Measurements from ENCODE around the gene FGF22.
A peak's percentile ranks its signal among the peaks of the same experiment; 100 is the strongest.
"Not testable (repeated sequence)": the region's sequence is repeated elsewhere in the genome, so short reads cannot be mapped to it uniquely, and the experiment has no call there.

The FGF22 gene

GRCh38 chr19:661427-662196 lies 21.9 kb downstream of the FGF22 start:
- peak; percentile 88 for DNase-seq

GRCh38 chr19:662207-662961 lies 22.7 kb downstream of the FGF22 start:
- DNase-seq: peak; percentile 91

DNA sequence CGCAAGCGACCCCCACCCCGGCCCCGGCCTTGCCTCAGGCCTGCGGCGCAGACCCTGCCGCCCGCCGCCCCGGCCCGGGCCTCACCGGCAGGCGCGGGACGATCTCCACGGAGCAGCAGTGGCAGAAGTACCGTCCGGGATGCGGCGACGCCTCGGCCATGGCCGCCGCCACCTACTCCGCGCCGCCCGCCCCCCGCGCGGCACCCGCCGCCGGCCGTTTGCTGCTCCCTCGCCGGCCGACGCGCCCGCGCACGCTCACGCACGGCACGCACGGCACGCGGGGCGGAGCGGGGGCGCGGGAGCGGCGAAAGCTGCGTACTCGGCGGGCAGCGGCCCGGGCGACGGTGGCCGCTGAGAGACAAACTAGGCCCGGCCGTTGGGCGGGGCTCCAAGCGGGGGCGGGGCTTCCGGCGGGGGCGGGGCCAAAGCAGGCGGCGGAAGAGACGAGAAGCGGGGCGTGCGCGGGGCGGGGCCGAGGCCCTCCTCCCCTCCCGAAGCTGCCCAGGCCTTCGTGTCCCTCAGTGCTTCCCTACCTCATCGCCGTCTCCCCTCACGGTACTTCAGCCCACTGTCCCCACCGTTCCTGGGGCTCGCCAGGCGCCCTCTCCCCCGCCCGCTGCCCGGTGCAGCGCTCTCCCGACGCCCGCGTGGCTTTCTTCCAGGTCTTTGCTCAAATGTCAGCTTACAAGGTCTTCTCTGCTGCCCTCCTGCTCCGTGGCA lies 23.4 kb downstream of the FGF22 start, which contains the start of gene RNF126:
RNF126 (minus strand) TSS at position 253 of the 720 bp plus-strand sequence; CDS start at position 160, 93 bp downstream.
- DNase-seq: peak; percentile 96

DNA sequence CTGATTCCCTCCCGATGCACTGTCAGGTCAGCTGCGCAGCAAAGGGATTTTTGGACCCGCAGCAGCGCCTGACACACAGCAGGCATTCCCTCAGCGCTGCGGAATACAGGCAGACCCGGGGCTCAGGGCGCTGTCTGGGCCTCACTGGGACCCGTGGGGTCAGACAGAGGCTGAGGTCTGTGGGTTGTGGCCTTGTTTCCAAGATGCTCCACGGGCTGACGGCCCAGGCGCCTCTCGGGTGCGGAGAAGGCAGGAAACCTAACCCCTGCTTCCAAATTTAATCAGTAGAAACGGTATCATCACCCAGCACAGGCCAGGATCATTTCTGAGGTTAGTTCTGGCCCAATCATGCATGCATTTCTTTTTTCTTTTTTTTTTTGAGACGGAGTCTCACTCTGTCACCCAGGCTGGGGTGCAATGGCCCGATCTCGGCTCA lies 24.0 kb downstream of the FGF22 start:
- no peak for DNase-seq

DNA sequence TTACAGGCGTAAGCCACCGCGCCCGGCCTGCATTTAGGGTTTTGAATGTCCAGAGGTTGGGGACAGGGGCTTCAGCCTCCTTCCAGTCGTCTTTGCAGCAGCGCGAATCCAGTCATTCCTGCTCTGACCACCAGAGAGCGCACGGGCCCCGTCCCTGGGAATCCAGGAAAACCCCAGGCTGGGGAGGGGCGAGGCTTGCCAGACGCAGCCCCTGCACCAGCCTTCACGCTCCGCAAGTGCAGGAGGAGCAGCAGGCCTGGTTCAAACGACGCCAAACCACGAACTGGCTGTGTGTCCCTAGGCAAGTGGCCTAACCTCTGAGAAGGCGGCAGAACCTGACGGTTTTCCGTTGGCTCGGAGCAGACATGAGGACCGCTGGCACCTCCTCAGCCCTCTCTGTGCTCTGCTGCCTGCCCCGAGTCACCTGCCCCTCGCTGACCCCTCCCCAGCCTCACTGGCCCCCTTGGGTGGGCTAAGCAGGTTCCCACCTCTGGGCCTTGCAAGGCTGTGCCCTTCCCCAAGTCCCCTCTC lies 25.3 kb downstream of the FGF22 start:
- DNase-seq: peak; percentile 93

DNA sequence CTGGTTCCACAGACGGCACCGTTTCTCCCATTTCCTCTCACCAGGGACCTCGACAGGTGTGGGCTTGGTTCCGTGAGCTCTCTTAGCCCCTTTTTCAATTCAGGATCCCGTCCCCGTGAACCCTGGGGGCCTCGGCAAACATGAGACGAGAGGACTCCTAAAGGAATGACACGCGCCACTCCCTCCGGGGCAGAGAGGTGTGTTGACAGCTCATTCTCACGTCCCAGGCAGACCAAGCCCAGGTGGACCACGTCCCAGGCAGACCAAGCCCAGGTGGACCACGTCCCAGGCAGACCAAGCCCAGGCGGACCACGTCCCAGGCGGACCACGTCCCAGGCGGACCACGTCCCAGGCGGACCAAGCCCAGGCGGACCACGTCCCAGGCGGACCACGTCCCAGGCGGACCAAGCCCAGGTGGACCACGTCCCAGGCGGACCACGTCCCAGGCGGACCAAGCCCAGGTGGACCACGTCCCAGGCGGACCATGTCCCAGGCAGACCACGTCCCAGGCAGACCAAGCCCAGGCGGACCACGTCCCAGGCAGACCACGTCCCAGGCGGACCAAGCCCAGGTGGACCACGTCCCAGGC lies 27.4 kb downstream of the FGF22 start:
- DNase-seq: not testable (repeated sequence)

GRCh38 chr19:668675-669434 lies 29.2 kb downstream of the FGF22 start:
- DNase-seq: not testable (repeated sequence)

DNA sequence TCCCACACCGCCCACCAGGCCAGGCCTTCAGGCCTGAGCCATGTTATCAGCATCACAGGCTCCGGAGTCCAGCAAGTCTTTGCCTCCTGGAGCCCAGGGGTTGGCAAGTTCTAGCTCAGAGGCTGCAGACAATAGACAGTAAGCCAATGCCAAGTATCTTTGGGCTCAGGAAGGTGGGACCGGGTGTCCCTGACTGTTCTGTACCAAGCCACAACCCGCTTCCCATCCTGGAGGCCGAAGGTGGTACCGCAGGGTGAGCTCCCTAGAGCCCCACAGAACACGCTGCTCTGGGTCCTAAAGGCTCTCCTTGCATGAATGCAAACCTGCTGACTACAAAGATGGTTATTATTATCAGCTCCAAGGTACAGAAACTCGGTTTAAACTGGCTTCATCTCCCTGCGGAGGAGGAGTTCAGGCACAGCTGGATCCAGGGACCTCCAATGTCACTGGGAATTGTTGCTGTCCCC lies 31.0 kb downstream of the FGF22 start:
- DNase-seq: no peak

DNA sequence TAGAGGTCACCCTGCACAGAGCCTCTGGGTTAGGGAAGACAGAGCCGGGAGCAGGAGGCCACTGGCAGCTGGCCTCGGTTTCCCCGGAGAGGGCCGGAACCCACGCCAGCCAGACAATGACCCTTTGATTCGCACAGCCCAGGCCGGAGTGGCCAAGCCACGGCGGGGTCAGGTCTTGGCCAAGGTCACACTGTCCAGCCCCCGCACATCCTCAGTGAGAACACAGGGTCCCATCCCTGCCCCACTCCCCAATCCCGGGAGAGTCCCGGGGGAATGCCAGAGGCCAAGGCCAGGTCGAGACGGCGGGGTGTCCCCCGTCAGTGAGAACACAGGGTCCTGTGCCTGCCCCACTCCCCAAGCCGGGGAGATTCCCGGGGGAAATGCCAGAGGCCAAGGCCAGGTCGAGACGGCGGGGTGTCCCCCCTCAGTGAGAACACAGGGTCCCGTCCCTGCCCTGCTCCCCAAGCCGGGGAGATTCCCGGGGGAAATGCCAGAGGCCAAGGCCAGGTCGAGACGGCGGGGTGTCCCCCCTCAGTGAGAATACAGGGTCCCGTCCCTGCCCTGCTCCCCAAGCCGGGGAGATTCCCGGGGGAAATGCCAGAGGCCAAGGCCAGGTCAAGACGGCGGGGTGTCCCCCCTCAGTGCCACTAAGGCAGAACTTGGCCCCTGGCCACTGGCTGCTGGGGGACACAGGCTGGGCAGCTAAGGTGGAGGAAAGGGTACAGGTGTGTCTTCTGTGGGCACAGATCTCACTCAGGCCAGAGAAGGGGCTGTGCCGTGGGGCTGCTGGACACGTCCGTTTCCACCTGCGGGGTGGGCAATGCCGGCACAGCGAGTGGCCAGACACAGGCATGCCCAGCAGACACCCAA lies 34.8 kb downstream of the FGF22 start:
- no peak for DNase-seq

DNA sequence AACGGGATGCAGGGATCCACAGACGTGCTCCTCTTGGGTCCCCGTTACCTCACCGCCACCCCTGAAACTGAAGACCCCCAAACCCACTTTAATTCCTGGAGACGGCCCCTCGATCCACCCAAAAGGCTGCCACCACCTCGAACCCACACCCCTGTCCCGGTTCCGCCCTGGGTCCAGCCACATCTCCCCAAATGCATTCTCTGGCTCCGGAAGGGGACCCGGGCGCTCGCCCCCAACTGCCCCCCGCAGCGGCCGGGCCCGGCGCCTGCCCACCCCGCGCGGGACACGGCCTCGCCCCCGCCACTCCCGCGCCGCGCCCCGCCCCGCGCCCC lies 36.3 kb downstream of the FGF22 start:
- DNase-seq: no peak

- no peak for DNase-seq
These were observed 36.8 kb downstream of the FGF22 start, which contains the start of gene FSTL3 for GRCh38 chr19:676339-677105. TSS of gene FSTL3 (plus strand) at chr19:676392. CDS start at chr19:676424, 32 bp downstream.

GRCh38 chr19:677201-677600 lies 37.5 kb downstream of the FGF22 start:
- DNase-seq: no peak

GRCh38 chr19:677601-678436 lies 38.1 kb downstream of the FGF22 start:
- no peak for DNase-seq

DNA sequence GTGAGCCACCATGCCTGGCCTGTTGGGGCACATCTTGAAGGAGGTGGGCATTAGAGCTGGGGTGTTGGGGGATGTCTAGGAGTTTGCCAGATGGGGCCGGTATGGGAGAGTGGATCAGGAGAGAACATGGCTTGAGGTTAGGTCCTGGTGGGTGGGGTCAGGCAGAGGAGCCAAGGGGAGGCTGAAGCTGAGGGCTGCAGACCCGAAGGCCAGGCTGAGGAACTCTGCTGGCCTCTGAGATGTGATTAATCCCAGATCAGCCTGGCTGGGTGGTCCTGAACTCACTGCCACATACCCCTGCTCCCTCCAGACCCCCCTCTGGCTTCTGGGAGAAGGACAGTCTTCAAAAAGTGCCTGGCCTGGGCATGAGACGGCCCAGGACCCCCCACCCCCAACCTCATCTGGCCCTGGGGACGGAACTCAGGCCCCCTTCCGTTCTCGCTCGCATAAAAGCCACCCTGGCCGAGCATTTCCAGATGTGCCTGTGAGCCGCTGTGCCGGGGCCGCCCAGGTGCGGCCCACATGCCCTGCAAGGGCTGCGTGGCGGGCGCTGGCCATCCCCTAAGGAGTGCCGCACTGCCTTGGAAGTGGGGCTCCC lies 39.2 kb downstream of the FGF22 start:
- DNase-seq: no peak

DNA sequence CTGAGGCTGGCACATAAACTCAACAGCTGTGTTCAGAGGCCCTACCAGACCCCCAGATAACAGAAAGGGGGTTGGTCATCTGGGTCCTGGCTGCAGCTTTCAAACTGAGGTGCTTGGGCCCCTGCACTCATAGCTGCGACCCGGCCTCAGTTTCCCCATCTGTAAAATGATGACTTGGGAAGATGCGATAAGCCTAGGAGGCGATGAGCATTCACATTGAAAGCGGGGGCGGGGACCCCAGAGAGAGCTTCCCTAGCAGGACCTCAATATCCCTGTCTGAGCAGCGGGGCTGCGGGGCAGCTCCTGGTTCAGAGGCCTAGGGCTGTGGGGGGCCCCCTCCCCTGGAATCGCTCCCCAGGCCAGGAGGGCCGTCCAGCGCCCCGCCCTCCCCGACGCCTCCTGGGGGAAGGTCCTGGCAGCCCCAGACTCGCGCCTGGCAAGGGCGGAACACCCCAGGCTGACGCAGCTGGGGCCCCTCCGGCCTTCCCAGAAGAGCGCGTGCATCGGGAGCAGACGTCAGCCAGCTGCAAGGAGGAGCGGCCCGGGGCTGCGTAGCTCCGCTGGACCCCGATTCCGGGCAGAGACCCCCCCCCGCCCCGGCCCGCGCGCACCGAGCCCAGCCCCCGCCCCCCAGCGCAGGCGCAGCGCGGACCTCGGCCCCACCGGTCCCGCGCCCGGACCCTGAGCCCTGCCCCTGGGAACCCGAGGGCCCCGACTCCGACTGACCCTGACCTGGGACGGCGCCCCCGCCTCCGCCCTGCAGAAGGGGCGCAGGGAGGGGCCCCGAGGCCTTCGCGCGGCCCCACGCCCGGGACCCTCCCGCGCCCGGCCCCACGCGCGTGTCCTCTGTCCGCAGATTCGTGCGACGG lies 40.0 kb downstream of the FGF22 start:
- peak; percentile 72 for DNase-seq

- peak; percentile 99 for DNase-seq
These were observed 40.8 kb downstream of the FGF22 start for GRCh38 chr19:680287-681028.
